Liver (tissue), 9 donors: ENCODE results near the gene TP53I11. TPM values are rescaled to one million over a fixed set of nuclear protein-coding genes. Genes with fewer than 3 reads are reported as not detected.

Source experiments
- DNase-seq: peaks from one replicate; pipeline ENCODE4 v3.0.0-alpha.2; 2017; ENCODE audit warnings: low spot score
- H3K27ac ChIP-seq, 2 donors: one replicate each; pipeline ENCODE4 v1.7.0; 2013; ENCODE audit warnings: inconsistent platforms in 2 of 2, low read length in 2 of 2, control low read depth in 1 of 2, low read depth in 1 of 2, mild to moderate bottlenecking in 1 of 2
- H3K27me3 ChIP-seq, 4 donors: one replicate each; pipeline versions ENCODE4 v1.6.1 to v1.7.0; 2013; ENCODE audit warnings: low read length in 3 of 4, inconsistent platforms in 1 of 4, mild to moderate bottlenecking in 1 of 4, moderate library complexity in 1 of 4; ENCODE audit not compliant: control insufficient read depth in 4 of 4, insufficient read depth in 4 of 4
- H3K36me3 ChIP-seq, 4 donors: one replicate each; pipeline versions ENCODE4 v1.6.1 to v1.7.0; 2013; ENCODE audit warnings: low read length in 3 of 4, mild to moderate bottlenecking in 3 of 4, low read depth in 1 of 4, moderate library complexity in 1 of 4; ENCODE audit not compliant: control insufficient read depth in 4 of 4, insufficient read depth in 3 of 4
- H3K4me1 ChIP-seq, 4 donors: one replicate each; pipeline versions ENCODE4 v1.6.1 to v1.7.0; 2013; ENCODE audit warnings: low read length in 3 of 4, mild to moderate bottlenecking in 3 of 4, moderate library complexity in 1 of 4; ENCODE audit not compliant: control insufficient read depth in 4 of 4, insufficient read depth in 4 of 4
- H3K4me3 ChIP-seq, 3 donors: one replicate each; pipeline versions ENCODE4 v1.6.1 to v1.7.0; 2013; ENCODE audit warnings: low read length in 3 of 3, control low read depth in 1 of 3, low read depth in 1 of 3, mild to moderate bottlenecking in 1 of 3
- H3K9ac ChIP-seq, 2 donors: one replicate each; pipeline ENCODE4 v1.7.0; 2013; ENCODE audit warnings: low read length in 2 of 2, mild to moderate bottlenecking in 2 of 2, moderate library complexity in 2 of 2, control low read depth in 1 of 2, low read depth in 1 of 2
- H3K9me3 ChIP-seq, 4 donors: one replicate each; pipeline versions ENCODE4 v1.6.1 to v1.7.0; 2013; ENCODE audit warnings: low read length in 3 of 4; ENCODE audit not compliant: control insufficient read depth in 4 of 4
- ATF3 ChIP-seq: IDR thresholded peaks from 2 replicates; pipeline ENCODE4 v1.6.1; 2016; ENCODE audit warnings: antibody characterized with exemption
- CTCF ChIP-seq: fragments of 150-350 bp; IDR thresholded peaks from 2 replicates; pipeline ENCODE4 v1.5.1; 2017; ENCODE audit warnings: improper control_type of control experiment, low read depth, low read length; ENCODE audit not compliant: missing input control
- EGR1 ChIP-seq, 2 donors: IDR thresholded peaks; 2 replicates each; pipeline ENCODE4 v1.6.1; 2016 to 2018; ENCODE audit warnings: antibody characterized with exemption in 2 of 2, low read depth in 2 of 2
- FOXA1 ChIP-seq: IDR thresholded peaks from 2 replicates; pipeline ENCODE4 v1.6.1; 2016; ENCODE audit warnings: antibody characterized with exemption
- FOXA2 ChIP-seq: IDR thresholded peaks from 2 replicates; pipeline ENCODE4 v1.6.1; 2016; ENCODE audit warnings: antibody characterized with exemption
- GABPA ChIP-seq, 2 donors: IDR thresholded peaks in 1 of 2; conservative IDR thresholded peaks in 1 of 2; 2 replicates each; pipeline ENCODE4 v1.6.1; 2016; ENCODE audit warnings: antibody characterized with exemption in 2 of 2, mild to moderate bottlenecking in 1 of 2, moderate library complexity in 1 of 2
- HNF4A ChIP-seq, 2 donors: conservative IDR thresholded peaks; 2 replicates each; pipeline ENCODE4 v1.6.1; 2016; ENCODE audit warnings: antibody characterized with exemption in 2 of 2, mild to moderate bottlenecking in 2 of 2
- HNF4G ChIP-seq: IDR thresholded peaks from 2 replicates; pipeline ENCODE4 v1.6.1; 2016; ENCODE audit warnings: antibody characterized with exemption
- JUND ChIP-seq, 2 donors: IDR thresholded peaks; 2 replicates each; pipeline ENCODE4 v1.6.1; 2016; ENCODE audit warnings: antibody characterized with exemption in 2 of 2
- MAX ChIP-seq: IDR thresholded peaks from 2 replicates; pipeline ENCODE4 v1.6.1; 2016; ENCODE audit warnings: antibody characterized with exemption
- NR2F2 ChIP-seq: IDR thresholded peaks from 2 replicates; pipeline ENCODE4 v1.6.1; 2016; ENCODE audit warnings: antibody characterized with exemption
- RAD21 ChIP-seq, 2 donors: IDR thresholded peaks; 2 replicates each; pipeline ENCODE4 v1.6.1; 2016; ENCODE audit warnings: antibody characterized with exemption in 2 of 2, mild to moderate bottlenecking in 2 of 2
- REST ChIP-seq: IDR thresholded peaks from 2 replicates; pipeline ENCODE4 v1.6.1; 2016; ENCODE audit warnings: antibody characterized with exemption, mild to moderate bottlenecking
- RXRA ChIP-seq, 2 donors: IDR thresholded peaks; 2 replicates each; pipeline ENCODE4 v1.6.1; 2017 to 2018; ENCODE audit warnings: antibody characterized with exemption in 2 of 2, mild to moderate bottlenecking in 1 of 2
- SP1 ChIP-seq: IDR thresholded peaks from 2 replicates; pipeline ENCODE4 v1.6.1; 2018; ENCODE audit warnings: antibody characterized with exemption, mild to moderate bottlenecking
- TAF1 ChIP-seq: conservative IDR thresholded peaks from 2 replicates; pipeline ENCODE4 v1.6.1; 2016; ENCODE audit warnings: antibody characterized with exemption, mild to moderate bottlenecking
- YY1 ChIP-seq: IDR thresholded peaks from 2 replicates; pipeline ENCODE4 v1.6.1; 2016; ENCODE audit warnings: antibody characterized with exemption, mild to moderate bottlenecking
- ZBTB33 ChIP-seq: IDR thresholded peaks from 2 replicates; pipeline ENCODE4 v1.6.1; 2016; ENCODE audit warnings: antibody characterized with exemption
- WGBS: extraction: QIAGEN DNeasy Blood & Tissue Kit; methylation state at CpG from one replicate; pipeline ENCODE4 v1.1.7; 2013; 5-methylcytosine and 5-hydroxymethylcytosine counted together
- polyA plus RNA-seq, 2 donors: library from polyadenylated mRNA; stranded (reverse) in 1 of 2; unstranded in 1 of 2; fragments of 200-250 nt in 1 of 2; fragments of >200 nt in 1 of 2; fragmentation: Nextera tagmentation in 1 of 2; extraction: Ambion mirVana in 1 of 2; gene quantifications; one replicate each; pipeline versions ENCODE4 v1.2.1 to v1.2.3, GENCODE V29; 2013 to 2015
- total RNA-seq, 2 donors: library from RNA; depleted of rRNA; stranded (reverse); fragments of >200 nt; gene quantifications; one replicate each; pipeline ENCODE4 v1.2.3, GENCODE V29; 2014
- donor health status: healthy.
- donor health status: healthy.
- donor health status: healthy.
- donor health status: healthy.
- donor health status: healthy.

Gene TP53I11
- total and polyA plus RNA-seq, 4 donors = 3.6 to 16.0 (median 8.3) TPM

- Histone ChIP-seq H3K27ac (no peak overlapping the region), H3K9ac (no peak overlapping the region), H3K9me3 (peaks cover 0 to 3% (median under 1%) of the 10 kb centered on the region in 4 donors), H3K4me3 (no peak overlapping the region), H3K4me1 (no peaks in the 10 kb centered on the region), H3K36me3 (no peaks in the 10 kb centered on the region), H3K27me3 (no peaks in the 10 kb centered on the region)
- DNase-seq = no peak
- TF ChIP-seq REST = no peak
- no peak for TF ChIP-seq HNF4A (conservative IDR thresholded peaks at IDR 0.05)
- TF ChIP-seq HNF4G = no peak
- no peak for TF ChIP-seq ZBTB33
- 88% methylated on average over 5 of the region's 5 CpGs for WGBS
Observed at GRCh38 chr11:44901786-44902185, 48.9 kb downstream of the TP53I11 start.

- Histone ChIP-seq H3K9me3 (peaks cover 0 to 3% (median under 1%) of the 10 kb centered on the region in 4 donors), H3K36me3 (no peaks in the 10 kb centered on the region), H3K27ac (no peak overlapping the region), H3K4me1 (no peaks in the 10 kb centered on the region), H3K9ac (no peak overlapping the region), H3K27me3 (no peaks in the 10 kb centered on the region), H3K4me3 (no peak overlapping the region)
- 91% methylated on average over 7 of the region's 7 CpGs for WGBS
- no peak for TF ChIP-seq FOXA1
- no peak for TF ChIP-seq RAD21 (IDR thresholded peaks at IDR 0.05)
- TF ChIP-seq RXRA (IDR thresholded peaks at IDR 0.05) = no peak
- TF ChIP-seq FOXA2 = no peak
- no peak for TF ChIP-seq NR2F2
- TF ChIP-seq YY1 = no peak
- no peak for TF ChIP-seq JUND (IDR thresholded peaks at IDR 0.05)
- no peak for TF ChIP-seq HNF4G
- TF ChIP-seq ATF3 = no peak
- no peak for TF ChIP-seq ZBTB33
- no peak for TF ChIP-seq GABPA (IDR thresholded peaks at IDR 0.05 in 1 of 2, conservative IDR thresholded peaks at IDR 0.05 in 1 of 2)
- no peak for TF ChIP-seq SP1
- no peak for TF ChIP-seq HNF4A (conservative IDR thresholded peaks at IDR 0.05)
- no peak for TF ChIP-seq MAX
- no peak for TF ChIP-seq REST
- TF ChIP-seq TAF1 = no peak
- TF ChIP-seq EGR1 (IDR thresholded peaks at IDR 0.05; ENCODE audit: low read depth in 2 of 2) = no peak
- no peak for TF ChIP-seq CTCF
- DNase-seq = no peak
Observed at GRCh38 chr11:44901120-44901633, 49.5 kb downstream of the TP53I11 start.
